HT1080 (cell line): ENCODE data around the gene ZNF440. TPM values are rescaled to one million over a fixed set of nuclear protein-coding genes. Genes with fewer than 3 reads are reported as not detected.
"Not testable (repeated sequence)": the region's sequence is repeated elsewhere in the genome, so short reads cannot be mapped to it uniquely, and the experiment has no call there.

Experiments
- DNase-seq: peaks from one replicate; pipeline ENCODE4 v3.0.0-alpha.2; 2015; ENCODE audit warnings: low read depth
- total RNA-seq: library from RNA; depleted of rRNA; stranded (reverse); fragments of >200 nt; shearing (Covaris generic); gene quantifications from 2 replicates; pipeline ENCODE4 v1.2.3, GENCODE V29; 2014

Gene ZNF440
- total RNA-seq, 1 experiment from 2014 or later: 6.1 TPM

DNA sequence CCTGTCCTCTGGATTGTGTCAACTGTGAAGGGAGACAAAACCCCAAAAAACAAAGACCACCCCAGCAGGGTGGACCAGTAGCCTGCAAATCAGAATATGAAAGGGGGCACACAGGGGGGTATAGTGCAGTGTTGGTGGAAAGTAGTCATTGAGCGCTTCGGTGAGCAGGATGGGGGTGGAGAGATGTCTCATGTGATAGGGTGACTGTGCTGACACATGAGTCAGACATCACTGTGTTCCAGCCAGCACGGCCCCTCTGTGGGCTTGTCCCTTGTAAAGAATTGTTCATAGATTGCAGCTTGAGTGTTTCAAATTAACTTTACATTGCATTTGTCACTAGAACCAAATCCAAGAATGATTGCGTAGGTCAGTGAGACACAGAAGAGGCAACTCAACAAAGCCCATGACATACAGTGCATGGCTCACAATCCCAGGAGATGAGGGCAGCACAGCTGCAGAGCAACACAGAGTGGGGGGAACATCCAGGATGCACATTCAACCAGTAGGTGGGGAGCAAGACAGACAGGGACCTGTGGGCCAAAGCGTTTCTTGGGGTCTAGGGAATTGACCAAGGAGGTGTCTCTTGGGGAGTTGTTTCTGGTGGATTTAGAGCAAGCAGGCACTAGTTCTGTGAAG lies 7.5 kb downstream of the ZNF440 start:
- peak; percentile 31 for DNase-seq

DNA sequence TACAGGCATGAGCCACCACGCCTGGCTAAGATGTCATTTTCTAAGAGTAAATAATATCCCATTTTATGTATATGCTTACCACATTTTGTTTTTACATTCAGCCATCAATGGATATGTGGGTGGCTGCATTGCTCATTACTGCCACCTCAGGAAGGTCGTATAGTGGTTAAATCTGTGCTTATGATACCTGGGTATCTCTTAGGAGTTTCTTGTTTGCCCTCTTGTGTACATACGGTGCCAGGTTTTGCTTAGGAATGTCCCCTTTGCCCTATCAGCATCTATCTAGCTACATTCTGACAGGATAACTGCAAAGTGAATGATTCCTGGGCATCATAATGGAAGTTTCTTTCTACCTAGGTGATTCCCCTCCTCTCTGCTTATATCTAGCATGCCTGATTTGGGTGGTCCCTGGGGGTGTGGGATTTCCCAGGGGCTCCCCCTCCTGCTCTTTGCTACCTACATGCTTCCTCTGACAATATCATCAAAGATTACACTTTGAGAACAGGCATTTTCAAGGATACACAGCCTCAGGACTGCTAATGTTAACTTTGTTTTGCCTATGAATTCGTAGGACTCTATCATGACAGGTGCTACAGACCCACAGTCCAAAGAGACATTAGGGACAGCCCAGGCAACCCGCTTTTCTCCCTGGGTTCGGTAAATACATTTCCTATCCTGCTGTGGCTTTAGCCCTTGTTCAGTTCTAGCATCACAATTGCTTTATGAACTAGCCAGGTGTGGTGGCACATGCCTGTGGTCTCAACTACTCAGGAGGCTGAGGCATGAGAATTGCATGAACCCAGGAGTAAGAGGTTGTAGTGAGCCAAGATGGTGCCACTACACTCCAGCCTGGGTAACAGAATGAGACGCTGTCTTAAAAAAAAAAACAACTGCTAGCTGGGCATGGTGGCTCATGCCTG lies 15.1 kb downstream of the ZNF440 start:
- not testable (repeated sequence) for DNase-seq

- DNase-seq: no peak
These were observed 18.3 kb downstream of the ZNF440 start for GRCh38 chr19:11832253-11832912.

- no peak for DNase-seq
These were observed 19.5 kb downstream of the ZNF440 start for GRCh38 chr19:11833541-11833940.

GRCh38 chr19:11835626-11836066 lies 21.6 kb downstream of the ZNF440 start:
- DNase-seq: not testable (repeated sequence)

- DNase-seq: no peak
These were observed 29.6 kb downstream of the ZNF440 start for GRCh38 chr19:11843722-11844121.

GRCh38 chr19:11847615-11848014 lies 33.5 kb downstream of the ZNF440 start:
- not testable (repeated sequence) for DNase-seq

GRCh38 chr19:11848200-11848593 lies 34.1 kb downstream of the ZNF440 start:
- no peak for DNase-seq

DNA sequence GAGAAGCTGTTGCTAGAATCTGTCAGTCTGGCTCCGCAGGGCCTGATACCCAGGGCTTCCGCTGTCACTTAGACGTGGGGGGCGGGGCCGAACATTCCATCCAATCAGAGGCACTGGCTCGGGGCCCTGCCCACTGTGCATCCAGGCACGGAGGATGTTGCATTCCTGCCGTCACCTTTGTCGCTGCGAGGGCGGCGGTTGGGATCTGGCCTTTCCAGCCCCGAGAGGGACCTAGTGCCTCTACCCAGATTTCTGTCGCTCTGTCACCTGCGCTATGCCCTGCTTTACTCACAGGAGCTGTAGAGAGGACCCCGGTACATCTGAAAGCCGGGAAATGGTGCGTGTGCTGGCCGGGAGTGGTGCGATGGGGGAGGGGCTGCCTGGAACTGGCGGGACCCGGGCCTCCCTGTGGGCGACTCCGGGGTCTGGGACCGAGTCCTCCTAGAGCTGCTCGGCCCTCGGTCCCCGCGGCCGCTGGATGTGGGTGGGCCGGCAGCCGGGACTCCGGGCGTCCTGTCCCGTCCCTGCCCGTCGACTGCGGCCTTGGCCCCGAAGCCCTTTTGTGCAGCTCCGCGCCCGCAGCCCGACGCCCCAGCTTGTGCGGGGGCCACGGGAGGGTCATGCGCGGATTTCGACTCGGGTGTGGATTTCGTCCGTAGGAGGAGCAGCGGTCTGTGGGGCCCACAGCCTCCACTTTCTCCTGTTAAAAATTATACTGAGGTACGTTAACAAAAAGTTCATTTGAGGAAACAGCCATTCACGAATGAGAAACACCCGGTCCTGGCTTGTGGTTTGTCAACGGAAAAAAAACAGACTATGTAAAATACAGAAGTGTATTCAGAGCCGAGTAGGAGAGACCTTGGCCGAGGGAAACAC lies 34.8 kb downstream of the ZNF440 start, which contains the start of gene ZNF439:
ZNF439 (plus strand) TSS at position 133 of the 876 bp plus-strand sequence; CDS start at position 275, 142 bp downstream.
- DNase-seq: no peak

GRCh38 chr19:11850289-11850688 lies 36.2 kb downstream of the ZNF440 start:
- not testable (repeated sequence) for DNase-seq

GRCh38 chr19:11853358-11853757 lies 39.3 kb downstream of the ZNF440 start:
- no peak for DNase-seq

DNA sequence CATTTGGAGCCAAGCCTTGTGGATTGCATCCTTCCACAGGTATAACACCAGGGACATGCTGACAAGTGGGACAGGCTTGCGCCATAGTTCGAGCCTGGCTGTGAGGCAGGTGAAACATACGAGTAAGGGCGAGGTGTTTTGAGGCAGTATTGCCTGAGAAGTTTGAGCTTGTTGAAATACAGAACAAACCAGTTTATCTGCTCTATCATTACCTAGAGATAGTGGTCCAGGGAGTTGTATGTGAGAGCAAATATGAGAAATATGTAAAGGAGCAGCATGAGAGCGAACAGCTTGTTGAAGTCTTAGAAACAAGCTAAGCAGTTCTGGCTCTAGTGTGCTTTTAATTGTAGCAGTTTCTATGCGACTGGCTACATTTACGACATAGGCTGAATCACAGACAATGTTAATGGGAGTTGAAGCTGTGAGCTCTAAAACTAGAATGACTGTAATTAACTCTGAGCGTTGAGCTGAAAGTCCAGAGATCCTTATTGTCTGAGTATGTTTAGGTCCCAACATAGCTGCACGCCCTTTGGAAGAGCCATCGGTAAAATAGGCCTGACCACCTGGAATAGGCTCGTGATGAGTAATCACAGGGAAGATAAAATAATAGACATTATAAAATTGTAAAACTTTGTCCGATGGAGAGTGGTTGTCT lies 42.6 kb downstream of the ZNF440 start:
- DNase-seq: no peak

DNA sequence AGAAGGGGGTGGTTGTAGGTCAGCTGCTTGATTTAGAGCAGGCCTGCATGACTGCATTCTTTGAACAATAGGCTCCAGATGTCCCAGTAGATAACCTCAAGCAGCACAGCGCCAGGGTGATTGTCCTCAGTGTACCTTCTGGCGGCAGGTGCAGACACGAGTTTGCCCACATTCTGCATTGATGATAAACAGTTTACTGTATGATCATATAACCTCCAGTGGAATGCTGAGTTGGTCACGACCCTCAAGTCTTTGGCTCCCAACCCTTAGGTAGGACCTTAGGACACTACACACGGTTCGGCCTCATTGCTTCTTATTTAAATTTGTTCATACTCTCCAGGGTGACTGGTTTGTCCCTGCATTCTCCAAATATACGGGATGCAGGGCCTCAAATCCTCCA lies 46.6 kb downstream of the ZNF440 start:
- DNase-seq: no peak

DNA sequence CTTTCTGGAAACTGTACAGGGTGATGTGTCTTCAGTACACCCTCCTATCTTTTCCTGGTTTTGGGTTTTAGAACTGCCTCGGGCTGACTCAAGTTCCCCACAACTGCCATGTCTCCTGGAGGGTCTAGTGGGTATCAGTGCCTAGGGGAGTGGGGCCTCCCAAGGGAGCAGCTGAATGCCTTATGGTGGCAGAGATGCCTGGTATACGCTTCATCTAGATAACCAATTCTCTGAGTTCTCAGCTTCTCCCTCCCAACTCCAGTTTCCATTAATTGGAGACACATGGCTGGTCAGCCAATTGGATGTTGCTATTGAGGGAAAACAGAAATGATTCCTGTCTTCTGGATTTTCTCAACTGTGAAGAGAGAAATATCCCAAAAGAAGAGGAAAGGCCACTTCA lies 47.2 kb downstream of the ZNF440 start:
- no peak for DNase-seq

DNA sequence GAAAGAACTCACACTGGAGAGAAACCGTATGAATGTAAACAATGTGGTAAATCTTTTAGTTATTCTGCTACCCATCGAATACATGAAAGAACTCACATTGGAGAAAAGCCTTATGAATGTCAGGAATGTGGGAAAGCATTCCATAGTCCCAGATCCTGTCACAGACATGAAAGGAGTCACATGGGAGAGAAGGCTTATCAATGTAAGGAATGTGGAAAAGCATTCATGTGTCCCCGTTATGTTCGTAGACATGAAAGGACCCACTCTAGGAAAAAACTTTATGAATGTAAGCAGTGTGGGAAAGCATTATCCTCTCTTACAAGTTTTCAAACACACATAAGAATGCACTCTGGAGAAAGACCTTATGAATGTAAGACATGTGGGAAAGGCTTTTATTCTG lies 53.7 kb downstream of the ZNF440 start:
- not testable (repeated sequence) for DNase-seq

GRCh38 chr19:11868188-11868587 lies 54.1 kb downstream of the ZNF440 start:
- no peak for DNase-seq

DNA sequence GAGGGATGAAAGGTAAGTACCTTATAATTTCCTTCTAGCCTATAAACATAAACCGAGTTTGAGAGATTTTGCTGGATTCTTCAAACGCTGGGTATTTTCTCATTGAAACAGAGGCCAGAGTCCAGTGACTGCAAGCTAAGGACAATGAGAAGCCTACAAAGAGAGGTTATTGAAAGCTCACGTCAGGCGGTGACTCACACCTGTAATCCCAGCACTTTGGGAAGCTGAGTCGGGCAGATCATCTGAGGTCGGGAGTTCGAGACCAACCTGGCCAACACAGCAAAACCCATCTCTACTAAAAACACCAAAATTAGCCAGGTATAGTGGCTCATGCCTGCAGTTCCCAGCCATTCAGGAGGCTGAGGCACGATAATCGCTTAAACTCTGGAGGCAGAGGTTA lies 58.6 kb downstream of the ZNF440 start:
- DNase-seq: no peak

GRCh38 chr19:11873762-11874161 lies 59.7 kb downstream of the ZNF440 start:
- no peak for DNase-seq

DNA sequence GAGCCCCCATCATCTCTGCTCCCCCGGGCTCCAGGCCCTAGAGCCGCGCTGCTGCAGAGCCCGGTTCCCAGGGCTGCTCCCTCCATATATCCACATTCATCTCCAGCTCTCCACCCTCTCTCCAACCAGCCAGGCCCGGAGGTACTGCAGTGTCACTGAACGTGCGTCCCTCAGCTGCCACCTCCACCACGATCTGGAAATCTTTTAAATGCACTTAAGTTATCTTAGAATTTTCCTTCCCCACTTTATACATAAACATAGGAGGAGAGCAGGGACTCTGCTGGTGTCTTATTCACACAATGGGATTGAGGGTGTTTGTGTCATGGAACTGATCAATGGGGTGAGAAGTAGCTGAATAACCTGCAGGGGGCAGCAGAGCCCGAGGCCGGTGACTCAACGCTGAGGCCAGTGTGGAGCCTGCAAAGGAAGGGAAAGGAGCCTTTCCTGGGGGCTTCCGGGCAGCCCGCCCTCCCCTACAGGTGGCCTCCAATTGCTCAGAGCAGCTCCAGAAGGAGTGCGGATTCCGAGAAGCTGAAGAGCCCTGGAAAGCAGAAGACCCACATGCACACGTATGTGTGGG lies 65.7 kb downstream of the ZNF440 start:
- not testable (repeated sequence) for DNase-seq

DNA sequence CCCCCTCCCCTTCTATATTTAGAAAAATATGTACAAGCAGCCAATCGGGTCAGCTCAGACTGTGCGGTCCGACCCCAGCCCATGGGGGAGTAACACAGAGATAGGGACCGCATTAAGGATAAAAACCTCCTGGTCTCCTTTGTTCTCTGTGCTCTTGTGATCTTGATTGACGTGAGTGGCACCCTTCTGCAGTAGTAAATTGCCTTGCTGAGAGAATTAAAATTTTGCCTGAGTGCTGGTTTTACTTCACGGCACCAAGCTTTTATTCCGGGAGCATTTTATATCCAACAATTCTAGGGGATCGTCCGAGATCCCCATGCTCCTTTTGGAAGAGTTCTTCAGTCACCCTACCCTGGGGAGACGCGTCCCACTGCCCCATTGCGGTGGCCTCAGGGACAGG lies 66.5 kb downstream of the ZNF440 start:
- DNase-seq: no peak
